Large intestine (tissue), 3 donors: ENCODE measurements around the gene MSX1. TPM values are rescaled to one million over a fixed set of nuclear protein-coding genes. Genes with fewer than 3 reads are reported as not detected.

Source experiments
- DNase-seq, 2 donors: peaks; one replicate each; pipeline versions ENCODE4 v3.0.0 to v3.0.0-alpha.2; 2013
- H3K27ac ChIP-seq: one replicate; pipeline ENCODE4 v1.5.1; 2013; ENCODE audit warnings: low read length
- H3K27me3 ChIP-seq: 2 replicates; pipeline ENCODE4 v1.6.1; 2013; ENCODE audit warnings: low read length; ENCODE audit not compliant: control insufficient read depth, insufficient read depth
- H3K36me3 ChIP-seq: 2 replicates; pipeline ENCODE4 v1.6.1; 2013; ENCODE audit warnings: low read length; ENCODE audit not compliant: control insufficient read depth, insufficient read depth
- H3K4me1 ChIP-seq: one replicate; pipeline ENCODE4 v1.6.1; 2013; ENCODE audit warnings: low read length; ENCODE audit not compliant: control insufficient read depth, insufficient read depth
- H3K4me3 ChIP-seq: one replicate; pipeline ENCODE4 v1.5.1; 2013; ENCODE audit warnings: low read length
- H3K9me3 ChIP-seq: one replicate; pipeline ENCODE4 v1.6.1; 2013; ENCODE audit warnings: mild to moderate bottlenecking, low read depth, low read length, moderate library complexity; ENCODE audit not compliant: control insufficient read depth
- WGBS: methylation state at CpG from one replicate; pipeline ENCODE4 v1.1.5; 2013; ENCODE audit warnings: low lambda C conversion rate; ENCODE audit not compliant: insufficient coverage; 5-methylcytosine and 5-hydroxymethylcytosine counted together
- polyA plus RNA-seq: library from polyadenylated mRNA; unstranded; fragments of 120-200 nt; gene quantifications from one replicate; pipeline ENCODE4 v1.2.1, GENCODE V29; 2013

Gene MSX1
- polyA plus RNA-seq, 1 donor, result 2.8 TPM

DNA sequence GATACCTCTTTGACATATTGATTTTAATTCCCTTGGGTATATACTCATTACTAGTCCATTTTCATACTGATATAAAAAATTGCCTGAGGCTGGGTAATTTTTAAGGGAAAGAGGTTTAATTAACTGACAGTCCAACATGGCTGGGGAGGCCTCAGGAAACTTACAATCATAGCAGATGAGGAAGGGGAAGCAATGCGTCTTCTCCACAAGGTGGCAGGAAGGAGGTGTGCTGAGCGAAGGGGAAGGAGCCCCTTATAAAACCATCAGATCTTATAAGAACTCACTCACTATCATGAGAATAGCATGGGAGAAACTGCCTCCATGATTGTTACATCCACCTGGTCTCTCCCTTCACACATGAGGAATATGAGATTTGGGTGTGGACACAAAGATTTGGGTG, 42.4 kb downstream of the MSX1 start:
- no peaks in the 10 kb centered on the region for H3K4me1 ChIP-seq
- no peak overlapping the region for H3K4me3 ChIP-seq
- no peaks in the 10 kb centered on the region for H3K9me3 ChIP-seq
- peaks cover 11% of the 10 kb centered on the region for H3K27me3 ChIP-seq
- no CpG with 5 or more reads among the region's 2 CpGs for WGBS
- no peak overlapping the region for H3K27ac ChIP-seq
- no peaks in the 10 kb centered on the region for H3K36me3 ChIP-seq
- DNase-seq, result no peak

DNA sequence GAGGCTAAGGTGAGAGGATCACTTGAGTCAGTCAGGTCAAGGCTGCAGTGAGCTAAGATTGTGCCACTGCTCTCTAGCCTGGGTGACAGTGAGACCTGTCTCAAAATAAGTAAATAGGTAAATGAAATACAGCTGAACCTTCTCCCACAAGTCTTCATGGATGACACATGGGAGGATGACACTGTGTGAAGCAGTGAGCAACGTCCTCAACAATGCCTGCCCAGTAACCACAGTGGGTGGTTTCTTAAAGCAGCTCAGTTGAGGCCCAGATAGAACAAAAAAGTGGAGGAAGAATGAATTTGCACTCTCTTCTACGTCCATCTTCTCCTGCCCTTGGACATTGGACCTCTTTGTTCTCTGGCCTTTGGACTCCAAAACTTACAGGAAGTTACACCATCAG, 52.7 kb downstream of the MSX1 start:
- Histone ChIP-seq H3K4me1 (no peaks in the 10 kb centered on the region), H3K27ac (no peak overlapping the region), H3K27me3 (no peaks in the 10 kb centered on the region), H3K9me3 (no peaks in the 10 kb centered on the region), H3K36me3 (no peaks in the 10 kb centered on the region), H3K4me3 (no peak overlapping the region)
- WGBS, result no CpG with 5 or more reads among the region's 2 CpGs
- no peak for DNase-seq

DNA sequence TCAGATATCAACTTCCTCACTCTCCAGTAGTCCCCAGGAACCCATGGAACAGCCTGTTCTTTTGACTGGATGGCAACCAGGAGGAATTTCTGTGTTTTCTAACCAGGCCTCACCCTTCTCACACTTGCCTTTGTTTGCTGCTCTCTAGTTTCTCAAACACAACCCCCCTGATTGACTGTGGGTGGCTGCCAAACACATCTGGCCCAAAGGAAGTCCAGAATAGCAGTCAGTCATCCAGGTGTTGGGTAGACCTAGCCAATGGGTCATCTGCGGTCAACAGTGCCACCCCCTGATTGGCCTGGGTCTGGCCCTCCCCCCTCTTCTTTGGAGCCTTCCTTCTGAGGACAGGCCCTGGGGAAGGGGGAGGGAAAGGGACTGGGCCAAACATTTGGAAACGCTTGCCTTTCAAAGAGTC, 53.7 kb downstream of the MSX1 start:
- no peak for DNase-seq
- Histone ChIP-seq H3K36me3 (no peaks in the 10 kb centered on the region), H3K9me3 (no peaks in the 10 kb centered on the region), H3K4me1 (no peaks in the 10 kb centered on the region), H3K4me3 (no peak overlapping the region), H3K27ac (no peak overlapping the region), H3K27me3 (no peaks in the 10 kb centered on the region)
- no CpG with 5 or more reads among the region's 2 CpGs for WGBS

Other genes starting within 250 kb of the MSX1 start
- gene CYTL1, start 159.8 kb downstream of the MSX1 start, polyA plus RNA-seq, result 6.7 TPM
- gene STK32B, start 191.8 kb downstream of the MSX1 start, polyA plus RNA-seq, result 1.6 TPM